HG02642 (cell line): ENCODE measurements around the gene OPA1.

ENCODE experiments used
- ATAC-seq: cut with Tn5 transposase; IDR thresholded peaks from one replicate; pipeline ENCODE4 v1.9.1; 2021; ENCODE audit warnings: mild to moderate bottlenecking; ENCODE audit not compliant: unreplicated experiment, poor library complexity

OPA1 gene

DNA sequence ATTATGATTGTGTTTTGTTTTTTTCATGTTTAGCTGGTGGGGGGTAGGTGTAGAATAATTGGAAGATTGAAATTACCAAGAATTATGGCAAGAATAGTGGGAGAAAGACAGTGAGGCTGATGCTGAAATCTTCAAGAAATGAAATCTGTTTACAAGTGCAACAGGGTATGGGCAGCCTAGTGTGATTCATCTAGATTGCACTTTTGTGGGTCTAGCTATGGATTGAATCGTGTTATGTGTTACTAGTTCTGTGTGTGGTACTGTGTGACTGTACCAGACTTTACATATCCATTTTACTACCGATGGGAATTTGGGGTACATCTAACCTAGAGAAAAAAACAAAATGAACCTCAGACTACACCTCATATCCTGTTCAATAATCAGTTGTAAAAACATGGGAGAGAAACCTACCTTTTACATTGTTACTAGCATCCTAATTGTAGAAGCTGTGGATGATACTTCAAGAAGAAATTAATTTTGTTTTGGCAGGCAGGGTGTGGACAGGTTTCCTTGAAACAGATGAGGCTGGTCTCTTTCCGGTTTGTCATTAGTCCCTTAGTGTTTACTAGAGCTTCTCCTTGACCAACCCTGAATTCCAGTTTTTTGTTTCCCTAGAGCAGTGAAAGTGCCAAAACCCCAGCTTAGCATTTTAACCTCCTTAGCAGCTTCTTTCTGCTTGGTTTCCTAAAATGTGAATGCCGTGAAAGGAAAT, 47.9 kb downstream of the OPA1 start:
- no peak for ATAC-seq

DNA sequence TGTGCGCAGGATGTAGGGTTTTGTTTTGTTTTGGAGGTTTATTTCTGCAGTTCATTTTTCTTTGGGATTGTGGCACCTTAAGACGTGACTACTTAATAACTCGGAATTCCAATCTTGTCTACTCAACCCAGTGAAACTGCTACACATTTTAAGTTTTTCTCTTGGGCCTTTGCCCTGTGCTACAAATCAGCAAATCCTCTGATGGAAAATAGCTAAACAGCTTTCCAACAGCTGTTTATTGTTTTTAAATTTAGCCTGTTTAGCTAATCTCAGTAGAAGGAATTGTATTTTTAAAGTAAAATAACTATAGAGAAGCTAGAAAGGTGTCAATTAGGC, 48.4 kb downstream of the OPA1 start:
- ATAC-seq: no peak

DNA sequence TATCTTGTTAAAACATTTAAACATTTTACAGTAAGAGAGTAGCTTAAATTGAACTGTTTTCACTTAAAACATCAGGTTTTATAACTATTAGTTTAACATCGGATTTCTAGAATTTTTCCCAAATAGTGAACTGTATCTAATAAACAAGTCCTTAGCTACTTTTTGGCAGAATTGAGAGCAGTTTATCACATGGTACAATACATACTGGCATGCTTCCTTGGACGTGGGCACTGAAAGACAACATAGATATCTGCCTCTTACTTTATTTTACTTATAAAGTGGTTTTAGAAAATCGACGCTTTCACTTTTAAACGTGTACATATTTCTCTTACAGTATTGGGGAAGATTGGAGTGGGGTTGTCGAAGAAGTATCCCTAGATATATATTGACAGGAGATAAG, 52.8 kb downstream of the OPA1 start:
- ATAC-seq: no peak

DNA sequence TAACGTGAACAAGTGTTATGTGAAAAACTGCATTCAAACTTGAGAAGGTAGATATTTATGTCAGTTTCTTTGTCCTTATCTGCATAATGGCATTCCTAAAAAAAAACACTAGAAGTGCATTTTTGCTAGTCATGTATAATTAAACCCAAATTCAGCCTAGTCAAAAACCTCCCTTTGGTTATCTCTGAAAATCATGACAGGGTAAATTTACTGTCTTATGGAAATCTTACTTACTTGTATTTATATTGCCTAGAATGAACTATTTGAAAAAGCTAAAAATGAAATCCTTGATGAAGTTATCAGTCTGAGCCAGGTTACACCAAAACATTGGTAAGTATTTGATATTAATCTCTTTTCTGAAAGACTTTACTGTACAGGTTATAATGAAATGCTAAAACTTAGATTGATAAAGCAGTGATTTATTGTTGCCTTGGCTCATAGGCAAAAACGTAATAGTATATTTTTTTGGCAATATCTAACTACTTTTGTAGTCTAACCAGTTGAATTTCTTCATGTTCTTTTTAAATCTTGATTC, 55.6 kb downstream of the OPA1 start:
- no peak for ATAC-seq

- ATAC-seq: no peak
Measured at GRCh38 chr3:193650585-193650984, 57.6 kb downstream of the OPA1 start.

DNA sequence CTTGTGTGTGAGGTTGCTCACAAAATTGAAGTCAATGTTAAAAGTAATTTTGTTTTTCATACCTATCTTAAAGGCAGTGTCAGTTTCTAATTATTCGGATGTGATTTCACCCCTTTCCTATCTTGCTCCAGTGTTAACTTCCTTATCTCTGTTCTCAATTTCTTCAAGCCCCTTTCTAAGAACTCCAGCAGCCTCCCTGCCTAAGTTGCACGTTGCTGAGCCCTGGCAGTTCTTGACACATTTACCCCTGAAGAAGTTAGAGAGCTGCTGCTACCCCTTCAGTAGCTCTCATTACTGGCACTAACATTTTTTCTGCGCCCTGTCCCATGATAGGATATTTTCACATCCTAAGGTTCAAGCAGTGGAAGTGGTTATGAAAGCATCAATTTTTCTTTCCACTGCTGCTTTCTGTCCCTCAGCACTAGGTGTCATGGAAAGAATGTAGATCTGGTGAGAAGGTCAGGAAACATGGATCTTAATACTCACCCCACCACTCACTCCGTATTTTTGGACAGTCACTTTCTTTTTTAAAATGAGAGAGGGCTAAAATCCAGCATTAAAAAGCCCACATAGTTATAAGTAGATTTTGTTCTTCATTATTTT, 62.9 kb downstream of the OPA1 start:
- no peak for ATAC-seq

DNA sequence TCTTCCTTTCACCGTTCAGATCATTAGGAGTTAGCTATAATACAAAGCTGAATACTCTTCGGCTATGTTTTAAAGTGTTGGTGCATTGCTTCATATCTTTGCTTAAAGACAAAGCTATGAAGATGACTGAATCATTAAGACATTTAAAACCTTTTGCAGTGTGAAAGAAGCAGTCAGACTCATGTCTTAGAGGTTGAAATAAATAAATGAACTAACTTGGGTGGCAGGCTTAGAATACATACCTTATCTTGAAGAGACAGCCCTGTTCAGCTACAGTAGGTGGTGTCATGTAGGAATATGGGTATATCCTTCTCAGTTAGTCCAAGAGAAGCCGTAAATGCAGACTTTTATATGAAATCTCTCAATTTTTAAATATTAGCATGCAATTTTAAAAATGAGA, 63.4 kb downstream of the OPA1 start:
- ATAC-seq: no peak

GRCh38 chr3:193656878-193657282, 63.9 kb downstream of the OPA1 start:
- no peak for ATAC-seq

GRCh38 chr3:193660171-193660570, 67.2 kb downstream of the OPA1 start:
- no peak for ATAC-seq

DNA sequence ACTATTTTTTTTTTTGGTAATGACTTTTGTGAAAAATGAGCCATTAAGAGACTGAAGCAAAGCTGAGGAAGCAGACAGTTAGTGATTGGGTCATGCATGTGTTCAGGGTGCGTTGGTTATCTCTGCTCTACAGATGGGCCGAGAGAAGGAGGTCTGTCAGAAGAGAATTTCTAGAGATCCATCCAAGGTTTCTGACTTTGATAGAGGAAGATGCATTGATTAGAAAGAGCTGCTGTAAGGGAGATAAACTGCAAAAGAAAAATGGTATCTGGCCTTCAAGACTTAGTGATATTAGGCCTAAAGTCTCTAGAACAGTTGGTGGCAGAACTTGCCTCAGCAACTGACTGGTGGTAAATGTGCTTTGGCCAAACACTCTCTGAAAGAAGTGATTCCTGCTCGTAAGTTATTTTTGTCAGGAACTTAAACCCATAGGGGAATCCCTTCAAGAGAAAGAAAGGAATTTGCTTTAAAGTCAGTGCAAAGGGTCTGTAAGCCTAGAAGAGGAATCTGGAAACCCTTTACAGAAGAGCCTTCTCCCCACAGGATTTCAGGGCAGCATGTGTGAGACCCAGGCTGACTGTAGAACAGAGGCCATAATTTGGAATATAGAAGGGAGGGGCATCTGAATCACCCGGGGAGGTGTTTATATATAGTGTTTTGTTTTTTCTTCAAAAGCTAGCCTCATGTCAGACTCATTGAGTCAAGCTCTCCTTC, 67.8 kb downstream of the OPA1 start:
- ATAC-seq: no peak

GRCh38 chr3:193662757-193663322, 69.8 kb downstream of the OPA1 start:
- no peak for ATAC-seq

DNA sequence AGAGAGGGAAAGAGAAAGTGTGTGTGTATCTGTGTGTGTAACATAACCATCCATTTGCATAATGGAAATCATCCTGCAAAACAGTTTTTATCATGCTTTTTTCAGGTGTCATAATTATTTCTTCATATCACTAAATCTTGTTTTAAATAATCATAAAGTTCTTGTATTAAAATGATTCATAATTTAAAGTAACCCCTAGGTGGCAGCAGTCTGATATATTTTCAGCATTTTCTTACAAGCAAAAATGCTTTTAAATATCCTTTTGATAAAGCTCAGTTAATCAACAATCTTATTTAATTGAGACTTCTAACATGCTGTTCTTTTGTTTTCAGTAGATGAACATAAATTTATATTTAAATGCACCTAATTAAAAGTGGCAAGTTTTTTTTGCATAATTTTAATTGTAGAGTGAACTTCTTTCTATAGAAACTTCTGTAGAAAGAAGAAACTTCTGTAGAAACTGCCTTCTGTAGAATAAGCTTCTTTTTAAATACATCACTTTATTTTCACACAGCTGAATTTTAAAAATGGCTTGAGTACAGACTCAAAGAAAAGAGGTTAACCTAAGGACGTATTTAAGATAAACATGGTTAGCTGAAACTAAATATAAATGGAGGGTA, 72.5 kb downstream of the OPA1 start:
- no peak for ATAC-seq

DNA sequence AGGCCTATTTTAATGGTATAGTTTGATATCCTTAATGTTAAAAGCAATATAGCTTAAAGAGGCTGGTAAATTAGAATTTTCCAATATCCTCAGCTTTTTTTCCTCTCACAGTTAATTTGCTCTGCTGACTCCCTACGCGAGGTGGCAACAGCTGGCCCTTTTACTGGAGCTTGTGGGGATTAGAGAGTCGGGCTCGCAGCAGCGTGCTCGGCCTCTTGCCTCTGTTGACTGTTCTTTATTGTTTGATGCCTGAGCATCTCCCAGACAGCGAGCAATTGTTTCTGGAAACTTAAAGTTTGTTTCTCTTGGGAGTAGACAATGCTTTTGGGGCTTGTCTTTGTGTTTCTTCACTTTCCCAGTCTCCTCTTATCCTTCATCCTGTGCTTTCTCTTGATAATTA, 80.8 kb downstream of the OPA1 start:
- ATAC-seq: no peak

GRCh38 chr3:193674714-193675113, 81.7 kb downstream of the OPA1 start:
- no peak for ATAC-seq

- ATAC-seq: no peak
Measured at GRCh38 chr3:193677734-193678133, 84.7 kb downstream of the OPA1 start.

- no peak for ATAC-seq
Measured at GRCh38 chr3:193680220-193680619, 87.2 kb downstream of the OPA1 start.

GRCh38 chr3:193681631-193682030, 88.6 kb downstream of the OPA1 start:
- no peak for ATAC-seq

- ATAC-seq: no peak
Measured at GRCh38 chr3:193686665-193687483, 93.9 kb downstream of the OPA1 start.

DNA sequence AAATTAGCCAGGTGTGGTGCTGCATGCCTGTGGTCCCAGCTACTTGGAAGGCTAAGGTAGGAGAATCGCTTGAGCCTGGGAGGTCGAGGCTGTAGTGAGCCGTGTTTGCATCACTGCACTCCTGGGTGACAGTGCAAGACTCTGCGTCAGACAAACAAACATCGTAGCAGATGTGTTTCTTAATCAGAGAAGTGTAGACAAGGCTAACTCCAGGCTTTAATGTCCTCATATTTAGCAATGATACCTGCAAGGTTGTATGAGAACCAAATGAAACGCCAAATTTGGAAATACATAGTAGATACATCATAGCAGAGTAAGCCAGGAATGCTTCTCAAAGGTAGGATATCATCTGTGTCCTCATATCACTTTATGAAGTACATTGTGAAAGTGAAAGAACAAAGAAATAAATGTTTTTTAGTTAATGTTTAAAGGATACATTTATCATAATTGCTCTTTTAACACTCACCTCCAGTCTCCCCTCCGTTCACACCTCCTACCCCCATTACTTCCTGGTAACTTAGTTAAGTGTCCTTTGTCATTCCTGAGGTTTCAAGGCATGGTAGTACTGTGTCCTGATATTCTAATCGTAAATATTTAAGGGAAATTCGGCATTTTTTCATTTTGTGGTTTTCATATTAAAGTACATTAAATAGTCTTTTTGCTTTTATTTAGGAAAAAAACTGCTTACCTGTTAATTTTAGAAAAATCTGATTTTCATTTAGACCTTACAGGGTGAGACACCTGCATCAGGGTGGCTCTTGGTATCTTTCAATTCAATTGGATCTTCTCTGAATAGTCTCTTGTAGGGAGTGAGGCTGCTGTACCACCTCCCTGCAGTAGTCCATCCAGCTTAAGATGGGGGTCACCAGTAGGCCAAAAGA, 96.1 kb downstream of the OPA1 start:
- no peak for ATAC-seq
